A549 treated with RU486 at 1 μM for 4 hours (cell line): ENCODE measurements around the gene SUCLG2. TPM values are rescaled to one million over a fixed set of nuclear protein-coding genes. Genes with fewer than 3 reads are reported as not detected.

Source experiments
- total RNA-seq: library from RNA; stranded (reverse); fragments of 200-300 nt; extraction: Qiagen RNA extraction; gene quantifications from 5 replicates; pipeline ENCODE4 v1.2.3, GENCODE V29; 2022; ENCODE audit warnings: low read depth

SUCLG2 gene
- 30.6 to 49.0 TPM (median 37.7 TPM) in 5 replicates for total RNA-seq

GRCh38 chr3:67654099-67654843 lies at the start of gene SUCLG2:
SUCLG2 (minus strand) TSS chr3:67654612; CDS start chr3:67654586, 26 bp downstream.

